GM12875 (cell line): ENCODE measurements around the gene AOAH.

Experiments used
- H3K4me3 ChIP-seq: one replicate; pipeline ENCODE4 v1.5.1; 2011; ENCODE audit warnings: low read depth, low read length, control low read depth
- TF ChIP-seq, protein P1 (sequence below): IDR thresholded peaks from 2 replicates; pipeline ENCODE4 v1.5.1; 2011; ENCODE audit warnings: low read depth, mild to moderate bottlenecking, control low read depth, inconsistent platforms, low read length, moderate library complexity, borderline replicate concordance; ENCODE audit not compliant: insufficient read depth

The AOAH gene

GRCh38 chr7:36570528-36571189 is 153.6 kb downstream of the AOAH start:
- TF ChIP-seq, protein P1, sequence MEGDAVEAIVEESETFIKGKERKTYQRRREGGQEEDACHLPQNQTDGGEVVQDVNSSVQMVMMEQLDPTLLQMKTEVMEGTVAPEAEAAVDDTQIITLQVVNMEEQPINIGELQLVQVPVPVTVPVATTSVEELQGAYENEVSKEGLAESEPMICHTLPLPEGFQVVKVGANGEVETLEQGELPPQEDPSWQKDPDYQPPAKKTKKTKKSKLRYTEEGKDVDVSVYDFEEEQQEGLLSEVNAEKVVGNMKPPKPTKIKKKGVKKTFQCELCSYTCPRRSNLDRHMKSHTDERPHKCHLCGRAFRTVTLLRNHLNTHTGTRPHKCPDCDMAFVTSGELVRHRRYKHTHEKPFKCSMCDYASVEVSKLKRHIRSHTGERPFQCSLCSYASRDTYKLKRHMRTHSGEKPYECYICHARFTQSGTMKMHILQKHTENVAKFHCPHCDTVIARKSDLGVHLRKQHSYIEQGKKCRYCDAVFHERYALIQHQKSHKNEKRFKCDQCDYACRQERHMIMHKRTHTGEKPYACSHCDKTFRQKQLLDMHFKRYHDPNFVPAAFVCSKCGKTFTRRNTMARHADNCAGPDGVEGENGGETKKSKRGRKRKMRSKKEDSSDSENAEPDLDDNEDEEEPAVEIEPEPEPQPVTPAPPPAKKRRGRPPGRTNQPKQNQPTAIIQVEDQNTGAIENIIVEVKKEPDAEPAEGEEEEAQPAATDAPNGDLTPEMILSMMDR: no peak
- H3K4me3 ChIP-seq: no peak overlapping the region

DNA sequence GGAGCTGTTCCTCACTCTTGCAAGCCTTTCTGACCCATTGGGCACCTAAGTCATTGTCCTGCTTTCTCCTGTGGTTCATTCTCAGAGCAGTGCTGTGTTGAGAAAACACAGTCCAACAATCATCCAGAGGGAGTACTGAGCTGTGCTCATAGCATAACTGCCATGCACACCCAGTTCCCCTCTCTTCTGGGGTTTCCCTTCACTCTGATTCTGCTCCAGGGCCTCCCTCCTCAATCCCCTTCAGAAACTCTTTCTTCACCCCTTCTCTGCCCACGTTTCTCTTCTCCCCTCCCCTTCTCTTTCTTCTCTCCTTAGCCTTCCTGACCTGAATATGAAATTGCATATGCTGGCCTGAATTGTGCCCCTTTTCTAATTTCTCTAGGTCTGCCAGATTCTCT is 155.8 kb downstream of the AOAH start:
- no peak overlapping the region for H3K4me3 ChIP-seq
- TF ChIP-seq, protein P1: no peak

- TF ChIP-seq, protein P1: no peak
- H3K4me3 ChIP-seq: no peak overlapping the region
Measured at GRCh38 chr7:36567699-36568451, 156.4 kb downstream of the AOAH start.

GRCh38 chr7:36565792-36566356 is 158.4 kb downstream of the AOAH start:
- TF ChIP-seq, protein P1: no peak
- H3K4me3 ChIP-seq: no peak overlapping the region

DNA sequence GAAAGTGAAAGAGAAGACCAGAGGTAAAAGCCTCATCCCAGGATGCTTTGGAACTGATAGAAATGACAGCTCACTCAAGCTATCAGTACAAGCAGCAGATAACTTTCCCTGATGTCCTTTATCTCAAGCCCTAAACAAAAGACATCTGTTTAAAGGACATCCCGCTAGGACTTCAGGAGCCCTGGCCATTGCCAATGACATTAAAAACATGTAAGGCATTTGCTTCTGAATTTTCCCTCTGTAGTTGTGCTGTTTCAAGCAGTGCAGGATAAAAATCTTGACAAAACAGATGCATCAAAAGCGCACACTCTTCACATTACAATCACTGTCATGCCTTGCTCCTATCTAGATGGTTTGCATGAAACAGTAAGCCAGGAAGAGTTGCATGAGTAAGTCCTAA is 159.8 kb downstream of the AOAH start:
- TF ChIP-seq, protein P1: no peak
- no peak overlapping the region for H3K4me3 ChIP-seq

GRCh38 chr7:36563706-36564327 is 160.5 kb downstream of the AOAH start:
- TF ChIP-seq, protein P1: no peak
- no peak overlapping the region for H3K4me3 ChIP-seq

GRCh38 chr7:36562121-36562520 is 162.2 kb downstream of the AOAH start:
- TF ChIP-seq, protein P1: no peak
- H3K4me3 ChIP-seq: no peak overlapping the region
